Middle frontal gyrus (tissue), 1 donor: Measurements from ENCODE around the gene CD36.
"Not testable (repeated sequence)": the region's sequence is repeated elsewhere in the genome, so short reads cannot be mapped to it uniquely, and the experiment has no call there.

Source experiments
- DNase-seq: peaks from one replicate; pipeline ENCODE4 v3.0.0-alpha.2; 2015; ENCODE audit warnings: low spot score; ENCODE audit errors: extremely low spot score

CD36 gene

GRCh38 chr7:80651471-80651870 is 13.0 kb downstream of the CD36 start:
- no peak for DNase-seq

- no peak for DNase-seq
These were observed 14.8 kb downstream of the CD36 start for GRCh38 chr7:80653244-80653643.

- no peak for DNase-seq
These were observed 16.5 kb downstream of the CD36 start for GRCh38 chr7:80654887-80655340.

GRCh38 chr7:80656029-80656428 is 17.6 kb downstream of the CD36 start:
- DNase-seq, result no peak

- peak; percentile 4 for DNase-seq
These were observed 20.9 kb downstream of the CD36 start for GRCh38 chr7:80659120-80660055.

- DNase-seq, result no peak
These were observed 22.5 kb downstream of the CD36 start for GRCh38 chr7:80660939-80661338.

GRCh38 chr7:80661729-80662128 is 23.3 kb downstream of the CD36 start:
- DNase-seq, result no peak

GRCh38 chr7:80662252-80662651 is 23.8 kb downstream of the CD36 start:
- no peak for DNase-seq

GRCh38 chr7:80665526-80665925 is 27.1 kb downstream of the CD36 start:
- DNase-seq, result no peak

- no peak for DNase-seq
These were observed 27.9 kb downstream of the CD36 start for GRCh38 chr7:80666376-80666775.

- not testable (repeated sequence) for DNase-seq
These were observed 30.9 kb downstream of the CD36 start for GRCh38 chr7:80669367-80669766.

- no peak for DNase-seq
These were observed 33.3 kb downstream of the CD36 start for GRCh38 chr7:80671744-80672143.

GRCh38 chr7:80675090-80675489 is 36.6 kb downstream of the CD36 start:
- no peak for DNase-seq

GRCh38 chr7:80676404-80676803 is 38.0 kb downstream of the CD36 start:
- DNase-seq, result no peak

- no peak for DNase-seq
These were observed 39.2 kb downstream of the CD36 start for GRCh38 chr7:80677629-80678028.

- no peak for DNase-seq
These were observed 40.3 kb downstream of the CD36 start for GRCh38 chr7:80678707-80679106.

GRCh38 chr7:80679921-80680907 is 41.8 kb downstream of the CD36 start:
- no peak for DNase-seq

GRCh38 chr7:80681272-80681885 is 42.9 kb downstream of the CD36 start:
- DNase-seq, result no peak

GRCh38 chr7:80682744-80683143 is 44.3 kb downstream of the CD36 start:
- DNase-seq, result no peak

- no peak for DNase-seq
These were observed 48.1 kb downstream of the CD36 start for GRCh38 chr7:80686576-80686975.

- DNase-seq, result peak; percentile 71
These were observed 60.7 kb downstream of the CD36 start for GRCh38 chr7:80699045-80699638.
